Tibial nerve (tissue), 4 donors: ENCODE results near the gene EDN1. TPM values are rescaled to one million over a fixed set of nuclear protein-coding genes. Genes with fewer than 3 reads are reported as not detected.

Experiments used
- DNase-seq, 2 donors: peaks; one replicate each; pipeline ENCODE4 v3.0.0-alpha.2; 2019; ENCODE audit warnings: low spot score in 2 of 2
- H3K27ac ChIP-seq, 4 donors: fragments of 200-600 bp; sonication (generic) in 3 of 4; one replicate each; pipeline ENCODE4 v1.5.1; 2017 to 2019; ENCODE audit warnings: mild to moderate bottlenecking in 1 of 4
- H3K27me3 ChIP-seq, 2 donors: fragments of 200-600 bp; sonication (generic) in 1 of 2; one replicate each; pipeline versions ENCODE4 v1.5.1 to v1.6.0; 2017 to 2019
- H3K36me3 ChIP-seq, 3 donors: fragments of 200-600 bp; sonication (generic); one replicate each; pipeline ENCODE4 v1.5.1; 2018 to 2019
- H3K4me1 ChIP-seq, 4 donors: fragments of 200-600 bp; sonication (generic) in 3 of 4; one replicate each; pipeline ENCODE4 v1.5.1; 2017 to 2019
- H3K4me3 ChIP-seq, 4 donors: fragments of 200-600 bp; sonication (generic) in 3 of 4; one replicate each; pipeline ENCODE4 v1.5.1; 2017 to 2019; ENCODE audit warnings: mild to moderate bottlenecking in 1 of 4, moderate library complexity in 1 of 4
- H3K9me3 ChIP-seq, 4 donors: fragments of 200-600 bp; sonication (generic) in 3 of 4; one replicate each; pipeline ENCODE4 v1.5.1; 2017 to 2019
- EP300 ChIP-seq, 2 donors: sonication (generic); formaldehyde crosslinking; IDR thresholded peaks; one replicate each; pipeline ENCODE4 v1.6.1; 2017; ENCODE audit warnings: antibody characterized with exemption in 2 of 2, mild to moderate bottlenecking in 1 of 2
- POLR2A ChIP-seq, 2 donors: fragments of 450-650 bp; IDR thresholded peaks; one replicate each; pipeline ENCODE4 v1.6.1; 2017; ENCODE audit warnings: antibody characterized with exemption in 2 of 2, mild to moderate bottlenecking in 2 of 2, moderate library complexity in 2 of 2
- WGBS, 2 donors: methylation state at CpG; one replicate each; pipeline ENCODE4 v1.1.5; 2018; 5-methylcytosine and 5-hydroxymethylcytosine counted together
- total RNA-seq, 4 donors: library from RNA; depleted of rRNA; stranded (reverse); fragments of >200 nt; gene quantifications; one replicate each; pipeline ENCODE4 v1.1.0, GENCODE V29; 2016
- TF ChIP-seq, protein P1 (sequence below), 5 experiments: fragments of 200-600 bp in 3 of 5; fragments of 450-650 bp in 2 of 5; sonication (generic) in 3 of 5; IDR thresholded peaks; one replicate each; pipeline ENCODE4 v1.5.1; 2016 to 2019; ENCODE audit warnings: antibody characterized with exemption in 5 of 5, mild to moderate bottlenecking in 3 of 5, moderate library complexity in 2 of 5

EDN1 gene
- total RNA-seq, 4 donors from 2014 or later: 18.2 to 48.8 (median 38.3) TPM

GRCh38 chr6:12309070-12309469 lies 18.9 kb downstream of the EDN1 start:
- no peaks in the 10 kb centered on the region for H3K27me3 ChIP-seq
- DNase-seq: no peak
- WGBS, 2 donors: 97% methylated on average over 2 of the region's 2 CpGs
- no peaks in the 10 kb centered on the region for H3K4me1 ChIP-seq
- TF ChIP-seq, protein P1, sequence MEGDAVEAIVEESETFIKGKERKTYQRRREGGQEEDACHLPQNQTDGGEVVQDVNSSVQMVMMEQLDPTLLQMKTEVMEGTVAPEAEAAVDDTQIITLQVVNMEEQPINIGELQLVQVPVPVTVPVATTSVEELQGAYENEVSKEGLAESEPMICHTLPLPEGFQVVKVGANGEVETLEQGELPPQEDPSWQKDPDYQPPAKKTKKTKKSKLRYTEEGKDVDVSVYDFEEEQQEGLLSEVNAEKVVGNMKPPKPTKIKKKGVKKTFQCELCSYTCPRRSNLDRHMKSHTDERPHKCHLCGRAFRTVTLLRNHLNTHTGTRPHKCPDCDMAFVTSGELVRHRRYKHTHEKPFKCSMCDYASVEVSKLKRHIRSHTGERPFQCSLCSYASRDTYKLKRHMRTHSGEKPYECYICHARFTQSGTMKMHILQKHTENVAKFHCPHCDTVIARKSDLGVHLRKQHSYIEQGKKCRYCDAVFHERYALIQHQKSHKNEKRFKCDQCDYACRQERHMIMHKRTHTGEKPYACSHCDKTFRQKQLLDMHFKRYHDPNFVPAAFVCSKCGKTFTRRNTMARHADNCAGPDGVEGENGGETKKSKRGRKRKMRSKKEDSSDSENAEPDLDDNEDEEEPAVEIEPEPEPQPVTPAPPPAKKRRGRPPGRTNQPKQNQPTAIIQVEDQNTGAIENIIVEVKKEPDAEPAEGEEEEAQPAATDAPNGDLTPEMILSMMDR (IDR thresholded peaks at IDR 0.05): no peak
- no peak for TF ChIP-seq POLR2A (IDR thresholded peaks at IDR 0.05)
- H3K4me3 ChIP-seq: no peak overlapping the region
- H3K36me3 ChIP-seq: no peaks in the 10 kb centered on the region
- no peak overlapping the region for H3K27ac ChIP-seq
- H3K9me3 ChIP-seq: peaks cover 0 to 7% (median 0%) of the 10 kb centered on the region in 4 donors

DNA sequence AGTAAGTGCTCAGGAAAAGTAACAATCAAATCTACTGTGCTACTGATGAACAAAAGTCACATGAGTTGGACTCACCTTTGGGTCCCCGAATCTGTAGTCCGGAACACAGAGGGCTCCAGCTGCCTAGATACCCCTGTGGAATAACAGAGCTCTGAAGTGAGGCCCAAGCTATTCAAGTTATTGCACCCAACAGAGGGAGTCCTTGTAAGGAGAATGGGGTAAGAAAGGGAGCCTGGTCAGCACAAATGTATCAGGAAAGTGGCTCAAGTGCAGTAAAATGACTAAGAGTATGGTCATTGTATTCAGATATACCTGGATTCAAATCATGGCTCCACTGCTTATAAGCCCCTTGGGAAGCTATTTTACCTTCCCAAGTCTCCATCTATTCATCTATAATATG lies 20.9 kb downstream of the EDN1 start:
- DNase-seq: no peak
- WGBS, 2 donors: 90 to 91% methylated on average over 2 of the region's 2 CpGs

GRCh38 chr6:12312736-12313135 lies 22.6 kb downstream of the EDN1 start:
- H3K27ac ChIP-seq: no peak overlapping the region
- no peak overlapping the region for H3K4me3 ChIP-seq
- no peaks in the 10 kb centered on the region for H3K36me3 ChIP-seq
- TF ChIP-seq EP300 (IDR thresholded peaks at IDR 0.05) (no peak), POLR2A (IDR thresholded peaks at IDR 0.05) (no peak)
- TF ChIP-seq, protein P1 (IDR thresholded peaks at IDR 0.05): no peak
- WGBS, 2 donors: 42 to 48% methylated on average over 2 of the region's 2 CpGs
- no peaks in the 10 kb centered on the region for H3K27me3 ChIP-seq
- DNase-seq: no peak
- H3K9me3 ChIP-seq: peaks cover 0 to 7% (median 0%) of the 10 kb centered on the region in 4 donors
- no peaks in the 10 kb centered on the region for H3K4me1 ChIP-seq

More for the DNA sequence above, 20.9 kb downstream of the EDN1 start:
- TF ChIP-seq POLR2A (IDR thresholded peaks at IDR 0.05): no peak
- TF ChIP-seq, protein P1 (IDR thresholded peaks at IDR 0.05): no peak
- no peak for TF ChIP-seq EP300 (IDR thresholded peaks at IDR 0.05)
- peaks cover 0 to 7% (median 0%) of the 10 kb centered on the region in 4 donors for H3K9me3 ChIP-seq
- H3K4me1 ChIP-seq: no peaks in the 10 kb centered on the region
- no peaks in the 10 kb centered on the region for H3K36me3 ChIP-seq
- H3K27me3 ChIP-seq: no peaks in the 10 kb centered on the region
- H3K27ac ChIP-seq: no peak overlapping the region
- no peak overlapping the region for H3K4me3 ChIP-seq

GRCh38 chr6:12313306-12313991 lies 23.3 kb downstream of the EDN1 start:
- Histone ChIP-seq H3K27ac (no peak overlapping the region), H3K9me3 (peaks cover 0 to 12% (median 1%) of the 10 kb centered on the region in 4 donors), H3K4me3 (no peak overlapping the region), H3K36me3 (no peaks in the 10 kb centered on the region), H3K4me1 (no peaks in the 10 kb centered on the region), H3K27me3 (no peaks in the 10 kb centered on the region)
- WGBS, 2 donors: 60% methylated on average over 12 of the region's 12 CpGs
- no peak for DNase-seq
- TF ChIP-seq POLR2A (IDR thresholded peaks at IDR 0.05) (no peak), EP300 (IDR thresholded peaks at IDR 0.05) (no peak)
- TF ChIP-seq, protein P1 (IDR thresholded peaks at IDR 0.05): no peak

DNA sequence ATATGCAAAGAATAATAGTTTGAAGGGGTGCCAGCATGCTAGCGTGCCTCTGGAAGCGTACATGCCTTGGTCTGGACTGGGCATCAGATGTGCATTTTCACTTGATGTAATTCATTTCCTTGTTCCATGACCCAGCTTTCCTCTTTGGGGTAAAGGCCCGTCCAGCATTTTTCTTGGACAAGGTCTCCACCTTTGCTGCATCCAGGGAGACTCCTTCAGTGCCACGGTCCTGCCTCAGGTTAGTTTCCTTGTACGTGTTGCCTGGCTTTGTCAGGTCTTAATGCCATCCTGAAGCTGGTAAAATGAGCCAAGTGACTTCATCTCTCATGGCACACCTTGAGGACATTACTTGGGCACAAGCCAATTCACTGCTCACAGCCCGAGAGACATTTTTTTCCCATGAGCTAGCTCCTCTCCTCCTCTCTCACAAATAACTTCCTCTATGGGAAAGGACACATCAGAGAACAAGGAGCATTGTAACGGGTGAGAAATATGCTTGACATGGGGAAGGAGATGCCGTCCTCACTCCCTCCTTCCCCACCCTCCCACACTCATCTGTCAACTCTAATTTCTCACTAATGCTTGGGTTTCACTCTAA lies 23.9 kb downstream of the EDN1 start:
- Histone ChIP-seq H3K4me3 (no peak overlapping the region), H3K27me3 (no peaks in the 10 kb centered on the region), H3K4me1 (no peaks in the 10 kb centered on the region), H3K36me3 (no peaks in the 10 kb centered on the region), H3K9me3 (peaks cover 0 to 14% (median 1%) of the 10 kb centered on the region in 4 donors), H3K27ac (no peak overlapping the region)
- no peak for DNase-seq
- WGBS, 2 donors: 53 to 57% methylated on average over 8 of the region's 8 CpGs
- TF ChIP-seq, protein P1 (IDR thresholded peaks at IDR 0.05): no peak
- no peak for TF ChIP-seq EP300 (IDR thresholded peaks at IDR 0.05)
- no peak for TF ChIP-seq POLR2A (IDR thresholded peaks at IDR 0.05)
